ENCODE results near the gene MSRB1.

GRCh38 chr16:1924095-1924494 is 18.9 kb downstream of the MSRB1 start:
- TF ChIP-seq, protein P1, sequence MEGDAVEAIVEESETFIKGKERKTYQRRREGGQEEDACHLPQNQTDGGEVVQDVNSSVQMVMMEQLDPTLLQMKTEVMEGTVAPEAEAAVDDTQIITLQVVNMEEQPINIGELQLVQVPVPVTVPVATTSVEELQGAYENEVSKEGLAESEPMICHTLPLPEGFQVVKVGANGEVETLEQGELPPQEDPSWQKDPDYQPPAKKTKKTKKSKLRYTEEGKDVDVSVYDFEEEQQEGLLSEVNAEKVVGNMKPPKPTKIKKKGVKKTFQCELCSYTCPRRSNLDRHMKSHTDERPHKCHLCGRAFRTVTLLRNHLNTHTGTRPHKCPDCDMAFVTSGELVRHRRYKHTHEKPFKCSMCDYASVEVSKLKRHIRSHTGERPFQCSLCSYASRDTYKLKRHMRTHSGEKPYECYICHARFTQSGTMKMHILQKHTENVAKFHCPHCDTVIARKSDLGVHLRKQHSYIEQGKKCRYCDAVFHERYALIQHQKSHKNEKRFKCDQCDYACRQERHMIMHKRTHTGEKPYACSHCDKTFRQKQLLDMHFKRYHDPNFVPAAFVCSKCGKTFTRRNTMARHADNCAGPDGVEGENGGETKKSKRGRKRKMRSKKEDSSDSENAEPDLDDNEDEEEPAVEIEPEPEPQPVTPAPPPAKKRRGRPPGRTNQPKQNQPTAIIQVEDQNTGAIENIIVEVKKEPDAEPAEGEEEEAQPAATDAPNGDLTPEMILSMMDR (IDR thresholded peaks at IDR 0.05 in 8 of 11, conservative IDR thresholded peaks at IDR 0.05 in 3 of 11) = no peak
- TF ChIP-seq POLR2A (IDR thresholded peaks at IDR 0.05) = no peak

All from spleen (tissue), 7 donors.